ENCODE measurements around the gene ARID1B. TPM values are rescaled to one million over a fixed set of nuclear protein-coding genes. Genes with fewer than 3 reads are reported as not detected.

ARID1B gene
- total RNA-seq, 1 donor from 2014 or later, result 155 TPM

- Mint-ChIP-seq H3K4me1 (peaks cover 5% of the 10 kb centered on the region), H3K36me3 (peaks cover 16% of the 10 kb centered on the region), H3K27me3 (ENCODE audit: low read depth) (no peaks in the 10 kb centered on the region), H3K4me3 (no peak overlapping the region), H3K27ac (peak overlapping the region; percentile 32), H3K9me3 (no peaks in the 10 kb centered on the region)
- DNase-seq (ENCODE audit: low spot score in 2 of 2, unreplicated experiment in 2 of 2), result no peak
- TF ChIP-seq CTCF (IDR thresholded peaks at IDR 0.05; ENCODE audit: unreplicated experiment), result no peak
These were observed 382.2 kb downstream of the ARID1B start for GRCh38 chr6:157159348-157159747.

- no peak for DNase-seq (ENCODE audit: low spot score in 2 of 2, unreplicated experiment in 2 of 2)
- Mint-ChIP-seq H3K4me1 (peaks cover 5% of the 10 kb centered on the region), H3K4me3 (no peak overlapping the region), H3K27me3 (ENCODE audit: low read depth) (no peaks in the 10 kb centered on the region), H3K27ac (no peak overlapping the region), H3K36me3 (peaks cover 12% of the 10 kb centered on the region), H3K9me3 (no peaks in the 10 kb centered on the region)
- no peak for TF ChIP-seq CTCF (IDR thresholded peaks at IDR 0.05; ENCODE audit: unreplicated experiment)
These were observed 384.7 kb downstream of the ARID1B start for GRCh38 chr6:157161912-157162311.

DNA sequence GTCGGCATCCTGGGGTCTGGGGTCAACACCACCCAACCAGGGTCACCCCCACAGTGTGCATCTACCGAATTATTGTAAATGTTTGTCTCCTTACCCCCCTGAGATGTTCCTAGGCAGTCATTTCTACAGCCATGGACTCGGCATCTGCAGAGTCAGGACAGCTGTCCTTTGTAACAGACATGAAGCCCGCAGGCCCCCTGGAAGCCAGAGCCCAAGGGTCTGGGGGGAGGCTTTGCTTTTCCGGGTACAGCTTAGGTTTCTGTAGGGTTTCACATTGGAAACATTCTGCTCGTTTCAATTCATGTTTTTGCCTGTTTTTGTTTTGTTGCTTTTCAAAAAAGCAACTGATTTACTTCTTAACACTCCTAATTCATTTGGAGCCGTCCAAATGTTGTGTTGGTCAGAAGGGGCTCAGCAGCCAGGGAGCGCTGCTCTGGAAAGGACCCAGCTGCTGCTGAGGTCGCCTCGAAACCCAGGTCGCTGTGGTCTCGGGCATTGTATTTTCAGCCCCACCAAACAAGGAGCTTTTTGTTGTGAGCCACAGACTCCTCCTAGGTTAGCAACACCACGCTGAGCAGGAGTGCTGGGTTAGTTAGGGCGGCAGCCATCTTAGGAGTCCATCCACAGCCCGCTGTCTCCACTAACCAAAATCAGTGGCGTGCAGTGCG, 385.7 kb downstream of the ARID1B start:
- Mint-ChIP-seq H3K4me3 (no peak overlapping the region), H3K27me3 (ENCODE audit: low read depth) (no peaks in the 10 kb centered on the region), H3K36me3 (peaks cover 14% of the 10 kb centered on the region), H3K9me3 (no peaks in the 10 kb centered on the region), H3K4me1 (peaks cover 5% of the 10 kb centered on the region), H3K27ac (peak overlapping the region; percentile 43)
- DNase-seq (ENCODE audit: low spot score in 2 of 2, unreplicated experiment in 2 of 2), result no peak
- no peak for TF ChIP-seq CTCF (IDR thresholded peaks at IDR 0.05; ENCODE audit: unreplicated experiment)

- Mint-ChIP-seq H3K27me3 (ENCODE audit: low read depth) (no peaks in the 10 kb centered on the region), H3K27ac (no peak overlapping the region), H3K4me1 (peaks cover 10% of the 10 kb centered on the region), H3K9me3 (no peaks in the 10 kb centered on the region), H3K4me3 (no peak overlapping the region), H3K36me3 (peaks cover 16% of the 10 kb centered on the region)
- TF ChIP-seq CTCF (IDR thresholded peaks at IDR 0.05; ENCODE audit: unreplicated experiment), result no peak
- no peak for DNase-seq (ENCODE audit: low spot score in 2 of 2, unreplicated experiment in 2 of 2)
These were observed 386.4 kb downstream of the ARID1B start for GRCh38 chr6:157163434-157164159.

DNA sequence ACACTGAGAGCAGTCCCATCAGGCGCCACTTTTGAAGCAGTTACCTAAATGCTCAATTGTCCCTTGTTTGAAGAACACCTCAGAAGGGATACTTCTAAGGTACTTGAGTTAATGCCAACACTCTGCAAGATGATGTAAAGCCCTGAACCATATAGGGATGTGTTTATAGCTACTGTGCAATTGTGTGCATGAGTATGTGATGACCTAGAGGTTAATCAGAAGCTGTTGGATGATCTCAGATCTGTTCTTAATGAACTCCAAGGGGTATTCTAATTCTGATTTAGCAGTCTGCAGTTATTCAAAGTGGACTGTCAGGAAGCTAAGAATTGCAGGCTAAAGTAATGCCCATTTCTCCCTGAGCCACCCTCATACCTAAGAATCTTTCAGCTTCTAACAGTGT, 387.8 kb downstream of the ARID1B start:
- Mint-ChIP-seq H3K27ac (no peak overlapping the region), H3K27me3 (ENCODE audit: low read depth) (no peaks in the 10 kb centered on the region), H3K4me1 (peaks cover 20% of the 10 kb centered on the region)

More for the DNA sequence above, 387.8 kb downstream of the ARID1B start:
- no peak for TF ChIP-seq CTCF (IDR thresholded peaks at IDR 0.05; ENCODE audit: unreplicated experiment)
- Mint-ChIP-seq H3K9me3 (no peaks in the 10 kb centered on the region), H3K36me3 (peaks cover 16% of the 10 kb centered on the region), H3K4me3 (no peak overlapping the region)
- no peak for DNase-seq (ENCODE audit: low spot score in 2 of 2, unreplicated experiment in 2 of 2)
